ENCODE results near the gene AKT1S1.

Gene AKT1S1

GRCh38 chr19:49861107-49861506 lies 16.0 kb downstream of the AKT1S1 start:
- no peak overlapping the region for H3K9ac ChIP-seq (ENCODE audit: low read depth, low read length)
- H3K4me2 ChIP-seq (ENCODE audit: low read length): no peak overlapping the region
- H3K27me3 ChIP-seq (ENCODE audit: control insufficient read depth, insufficient read depth, low read length): no peaks in the 10 kb centered on the region
- no peaks in the 10 kb centered on the region for H3K9me3 ChIP-seq (replicated peaks; ENCODE audit: low read length)
- H3K36me3 ChIP-seq (ENCODE audit: insufficient read depth, low read length): peaks cover 75% of the 10 kb centered on the region
- H3K4me1 ChIP-seq (ENCODE audit: control insufficient read depth, insufficient read depth, low read length): peaks cover 40% of the 10 kb centered on the region
- H3K4me3 ChIP-seq (ENCODE audit: low read length): no peak overlapping the region

GRCh38 chr19:49860336-49861102 lies 16.6 kb downstream of the AKT1S1 start:
- Histone ChIP-seq H3K9ac (ENCODE audit: low read depth, low read length) (no peak overlapping the region), H3K4me1 (ENCODE audit: control insufficient read depth, insufficient read depth, low read length) (peaks cover 35% of the 10 kb centered on the region), H3K36me3 (ENCODE audit: insufficient read depth, low read length) (peaks cover 81% of the 10 kb centered on the region)

GRCh38 chr19:49859682-49860335 lies 17.3 kb downstream of the AKT1S1 start:
- peak overlapping the region; percentile 30 for H3K4me2 ChIP-seq (ENCODE audit: low read length)
- H3K9ac ChIP-seq (ENCODE audit: low read depth, low read length): no peak overlapping the region
- peaks cover 85% of the 10 kb centered on the region for H3K36me3 ChIP-seq (ENCODE audit: insufficient read depth, low read length)
- peaks cover 34% of the 10 kb centered on the region for H3K4me1 ChIP-seq (ENCODE audit: control insufficient read depth, insufficient read depth, low read length)
- H3K9me3 ChIP-seq (replicated peaks; ENCODE audit: low read length): no peaks in the 10 kb centered on the region
- no peaks in the 10 kb centered on the region for H3K27me3 ChIP-seq (ENCODE audit: control insufficient read depth, insufficient read depth, low read length)
- no peak overlapping the region for H3K4me3 ChIP-seq (ENCODE audit: low read length)

More at GRCh38 chr19:49860336-49861102, 16.6 kb downstream of the AKT1S1 start:
- no peak overlapping the region for H3K4me3 ChIP-seq (ENCODE audit: low read length)
- no peaks in the 10 kb centered on the region for H3K9me3 ChIP-seq (replicated peaks; ENCODE audit: low read length)
- no peaks in the 10 kb centered on the region for H3K27me3 ChIP-seq (ENCODE audit: control insufficient read depth, insufficient read depth, low read length)
- H3K4me2 ChIP-seq (ENCODE audit: low read length): no peak overlapping the region

GRCh38 chr19:49858088-49858985 lies 18.8 kb downstream of the AKT1S1 start:
- Histone ChIP-seq H3K9ac (ENCODE audit: low read depth, low read length) (peak overlapping the region; percentile 4), H3K4me3 (ENCODE audit: low read length) (no peak overlapping the region), H3K4me2 (ENCODE audit: low read length) (peak overlapping the region; percentile 25), H3K9me3 (replicated peaks; ENCODE audit: low read length) (no peaks in the 10 kb centered on the region), H3K4me1 (ENCODE audit: control insufficient read depth, insufficient read depth, low read length) (peaks cover 34% of the 10 kb centered on the region), H3K27me3 (ENCODE audit: control insufficient read depth, insufficient read depth, low read length) (no peaks in the 10 kb centered on the region), H3K36me3 (ENCODE audit: insufficient read depth, low read length) (peaks cover 72% of the 10 kb centered on the region)

GRCh38 chr19:49857838-49858087 lies 19.4 kb downstream of the AKT1S1 start:
- no peaks in the 10 kb centered on the region for H3K9me3 ChIP-seq (replicated peaks; ENCODE audit: low read length)
- no peak overlapping the region for H3K9ac ChIP-seq (ENCODE audit: low read depth, low read length)
- no peak overlapping the region for H3K4me2 ChIP-seq (ENCODE audit: low read length)
- H3K4me1 ChIP-seq (ENCODE audit: control insufficient read depth, insufficient read depth, low read length): peaks cover 37% of the 10 kb centered on the region
- H3K4me3 ChIP-seq (ENCODE audit: low read length): no peak overlapping the region
- no peaks in the 10 kb centered on the region for H3K27me3 ChIP-seq (ENCODE audit: control insufficient read depth, insufficient read depth, low read length)
- H3K36me3 ChIP-seq (ENCODE audit: insufficient read depth, low read length): peaks cover 67% of the 10 kb centered on the region

GRCh38 chr19:49857061-49857837 lies 19.9 kb downstream of the AKT1S1 start:
- H3K36me3 ChIP-seq (ENCODE audit: insufficient read depth, low read length): peaks cover 63% of the 10 kb centered on the region
- H3K9me3 ChIP-seq (replicated peaks; ENCODE audit: low read length): no peaks in the 10 kb centered on the region
- no peak overlapping the region for H3K4me3 ChIP-seq (ENCODE audit: low read length)
- no peak overlapping the region for H3K4me2 ChIP-seq (ENCODE audit: low read length)
- H3K4me1 ChIP-seq (ENCODE audit: control insufficient read depth, insufficient read depth, low read length): peaks cover 42% of the 10 kb centered on the region
- H3K27me3 ChIP-seq (ENCODE audit: control insufficient read depth, insufficient read depth, low read length): no peaks in the 10 kb centered on the region
- no peak overlapping the region for H3K9ac ChIP-seq (ENCODE audit: low read depth, low read length)

GRCh38 chr19:49856574-49857021 lies 20.6 kb downstream of the AKT1S1 start:
- Histone ChIP-seq H3K4me2 (ENCODE audit: low read length) (no peak overlapping the region), H3K4me1 (ENCODE audit: control insufficient read depth, insufficient read depth, low read length) (peaks cover 45% of the 10 kb centered on the region), H3K9ac (ENCODE audit: low read depth, low read length) (no peak overlapping the region), H3K36me3 (ENCODE audit: insufficient read depth, low read length) (peaks cover 59% of the 10 kb centered on the region), H3K4me3 (ENCODE audit: low read length) (no peak overlapping the region), H3K27me3 (ENCODE audit: control insufficient read depth, insufficient read depth, low read length) (no peaks in the 10 kb centered on the region), H3K9me3 (replicated peaks; ENCODE audit: low read length) (no peaks in the 10 kb centered on the region)

GRCh38 chr19:49855676-49856573 lies 21.2 kb downstream of the AKT1S1 start:
- Histone ChIP-seq H3K4me3 (ENCODE audit: low read length) (no peak overlapping the region), H3K27me3 (ENCODE audit: control insufficient read depth, insufficient read depth, low read length) (no peaks in the 10 kb centered on the region), H3K4me2 (ENCODE audit: low read length) (no peak overlapping the region), H3K36me3 (ENCODE audit: insufficient read depth, low read length) (peaks cover 53% of the 10 kb centered on the region), H3K4me1 (ENCODE audit: control insufficient read depth, insufficient read depth, low read length) (peaks cover 43% of the 10 kb centered on the region), H3K9me3 (replicated peaks; ENCODE audit: low read length) (no peaks in the 10 kb centered on the region), H3K9ac (ENCODE audit: low read depth, low read length) (no peak overlapping the region)

GRCh38 chr19:49855277-49855675 lies 21.9 kb downstream of the AKT1S1 start:
- Histone ChIP-seq H3K36me3 (ENCODE audit: insufficient read depth, low read length) (peaks cover 47% of the 10 kb centered on the region), H3K4me1 (ENCODE audit: control insufficient read depth, insufficient read depth, low read length) (peaks cover 41% of the 10 kb centered on the region), H3K9ac (ENCODE audit: low read depth, low read length) (no peak overlapping the region), H3K27me3 (ENCODE audit: control insufficient read depth, insufficient read depth, low read length) (no peaks in the 10 kb centered on the region), H3K4me3 (ENCODE audit: low read length) (no peak overlapping the region), H3K4me2 (ENCODE audit: low read length) (no peak overlapping the region), H3K9me3 (replicated peaks; ENCODE audit: low read length) (no peaks in the 10 kb centered on the region)
